Measurements from ENCODE around the gene LIMK1.

DNA sequence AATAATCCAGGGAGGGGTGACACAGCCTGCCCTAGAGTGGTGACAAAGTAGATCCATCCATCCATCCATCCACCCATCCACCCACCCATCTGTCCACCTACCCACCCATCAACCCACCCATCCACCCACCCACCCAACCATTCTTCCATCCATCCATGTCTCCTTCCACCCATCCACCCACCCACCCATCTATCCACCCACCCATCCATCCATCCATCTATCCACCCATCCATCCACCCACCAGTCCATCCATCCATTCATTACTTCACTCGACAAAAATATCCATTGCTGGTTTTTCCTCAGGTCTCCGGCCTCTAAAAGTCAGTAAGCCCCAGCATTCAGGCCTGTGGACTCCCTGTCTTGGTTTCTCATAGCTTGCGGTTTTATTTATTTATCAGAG is 12.5 kb upstream of the LIMK1 start:
- TF ChIP-seq CTCF (IDR thresholded peaks at IDR 0.05) (no peak), POLR2AphosphoS5 (IDR thresholded peaks at IDR 0.05) (no peak)
